Stimulated activated CD4-positive, alpha-beta T cell treated with anti-CD3 and anti-CD28 coated beads, Interleukin-4, amount 100 ng/mL, for 4 hours (primary cell): ENCODE results near the gene BIRC2.

Experiments used
- DNase-seq, 2 experiments: peaks; one replicate each; pipeline ENCODE4 v3.0.0-alpha.2; 2020

BIRC2 gene

GRCh38 chr11:102346748-102347461 lies at the start of gene BIRC2:
Gene BIRC2 (plus strand): TSS chr11:102347214. CDS start chr11:102349855, 2,641 bp downstream.
- peak; percentile 91 to 98 for DNase-seq

GRCh38 chr11:102300837-102301236 lies 46.2 kb upstream of the BIRC2 start:
- peak in 1 of 2 experiments; percentile 36 for DNase-seq

- no peak for DNase-seq
These were observed 44.8 kb upstream of the BIRC2 start for GRCh38 chr11:102302241-102302640.

GRCh38 chr11:102304686-102305085 lies 42.3 kb upstream of the BIRC2 start:
- no peak for DNase-seq

- DNase-seq: no peak
These were observed 41.5 kb upstream of the BIRC2 start for GRCh38 chr11:102305352-102306047.

GRCh38 chr11:102306048-102306597 lies 40.9 kb upstream of the BIRC2 start:
- no peak for DNase-seq

- DNase-seq: no peak
These were observed 39.9 kb upstream of the BIRC2 start for GRCh38 chr11:102306817-102307726.

- no peak for DNase-seq
These were observed 39.3 kb upstream of the BIRC2 start for GRCh38 chr11:102307727-102308038.

- no peak for DNase-seq
These were observed 37.1 kb upstream of the BIRC2 start for GRCh38 chr11:102309621-102310541.

- no peak for DNase-seq
These were observed 34.3 kb upstream of the BIRC2 start for GRCh38 chr11:102312667-102313066.

- DNase-seq: no peak
These were observed 33.6 kb upstream of the BIRC2 start for GRCh38 chr11:102313238-102313940.

- DNase-seq: no peak
These were observed 32.2 kb upstream of the BIRC2 start for GRCh38 chr11:102314784-102315183.

GRCh38 chr11:102316346-102316904 lies 30.6 kb upstream of the BIRC2 start:
- no peak for DNase-seq

GRCh38 chr11:102317099-102317767 lies 29.8 kb upstream of the BIRC2 start, which contains the start of gene BIRC3:
Gene BIRC3 (plus strand): TSS chr11:102317484. CDS start chr11:102324510, 7,026 bp downstream.
- DNase-seq: peak; percentile 75 to 95

- no peak for DNase-seq
These were observed 29.3 kb upstream of the BIRC2 start for GRCh38 chr11:102317768-102318103.

GRCh38 chr11:102318469-102318868 lies 28.5 kb upstream of the BIRC2 start:
- peak; percentile 27 to 66 for DNase-seq

GRCh38 chr11:102319544-102319943 lies 27.5 kb upstream of the BIRC2 start:
- DNase-seq: no peak

- DNase-seq: no peak
These were observed 26.8 kb upstream of the BIRC2 start for GRCh38 chr11:102320188-102320587.

- no peak for DNase-seq
These were observed 26.3 kb upstream of the BIRC2 start for GRCh38 chr11:102320679-102321078.

- no peak for DNase-seq
These were observed 24.5 kb upstream of the BIRC2 start for GRCh38 chr11:102322560-102322959.
